HT1080 (cell line): ENCODE measurements around the gene SSR1. TPM values are rescaled to one million over a fixed set of nuclear protein-coding genes. Genes with fewer than 3 reads are reported as not detected.
"Not testable (repeated sequence)": the region's sequence is repeated elsewhere in the genome, so short reads cannot be mapped to it uniquely, and the experiment has no call there.

Experiments
- DNase-seq: peaks from one replicate; pipeline ENCODE4 v3.0.0-alpha.2; 2015; ENCODE audit warnings: low read depth
- polyA plus RNA-seq, 2 experiments: library from polyadenylated mRNA; depleted of rRNA; stranded (reverse); fragments of >200 nt; gene quantifications; 2 replicates each; pipeline ENCODE4 v1.2.3, GENCODE V29; 2015
- total RNA-seq: library from RNA; depleted of rRNA; stranded (reverse); fragments of >200 nt; shearing (Covaris generic); gene quantifications from 2 replicates; pipeline ENCODE4 v1.2.3, GENCODE V29; 2014; rRNA removed

SSR1 gene
- total RNA-seq = 78.3 and 85.1 TPM in 2 replicates
- polyA plus RNA-seq (2015; cell fraction: cytosol; rRNA removed) = 129 and 134 TPM in 2 replicates
- 126 and 142 TPM in 2 replicates for polyA plus RNA-seq (2015; cell fraction: nucleus; rRNA removed)

- DNase-seq = peak; percentile 96
Observed at GRCh38 chr6:7312616-7313504, at the start of gene SSR1. SSR1 (minus strand) TSS chr6:7313199; CDS start chr6:7313120, 79 bp downstream.

DNA sequence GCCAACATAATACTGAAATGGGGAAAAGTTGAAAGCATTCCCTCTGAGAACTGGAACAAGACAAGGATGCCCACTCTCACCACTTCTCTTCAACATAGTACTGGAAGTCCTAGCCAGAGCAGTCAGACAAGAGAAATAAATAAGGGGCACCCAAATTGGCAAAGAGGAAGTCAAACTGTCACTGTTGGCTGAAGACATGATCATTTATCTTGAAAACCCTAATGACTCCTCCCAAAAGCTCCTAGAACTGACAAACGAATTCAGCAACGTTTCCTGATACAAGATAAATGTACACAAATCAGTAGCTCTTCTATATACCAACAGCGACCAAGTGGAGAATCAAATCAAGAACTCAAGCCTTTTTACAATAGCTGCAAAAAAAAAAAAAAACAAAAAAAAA lies 38.9 kb upstream of the SSR1 start:
- DNase-seq = not testable (repeated sequence)

- not testable (repeated sequence) for DNase-seq
Observed at GRCh38 chr6:7350591-7350990, 37.6 kb upstream of the SSR1 start.

GRCh38 chr6:7347551-7347997 lies 34.6 kb upstream of the SSR1 start:
- peak; percentile 67 for DNase-seq

- not testable (repeated sequence) for DNase-seq
Observed at GRCh38 chr6:7344773-7345450, 31.9 kb upstream of the SSR1 start.

DNA sequence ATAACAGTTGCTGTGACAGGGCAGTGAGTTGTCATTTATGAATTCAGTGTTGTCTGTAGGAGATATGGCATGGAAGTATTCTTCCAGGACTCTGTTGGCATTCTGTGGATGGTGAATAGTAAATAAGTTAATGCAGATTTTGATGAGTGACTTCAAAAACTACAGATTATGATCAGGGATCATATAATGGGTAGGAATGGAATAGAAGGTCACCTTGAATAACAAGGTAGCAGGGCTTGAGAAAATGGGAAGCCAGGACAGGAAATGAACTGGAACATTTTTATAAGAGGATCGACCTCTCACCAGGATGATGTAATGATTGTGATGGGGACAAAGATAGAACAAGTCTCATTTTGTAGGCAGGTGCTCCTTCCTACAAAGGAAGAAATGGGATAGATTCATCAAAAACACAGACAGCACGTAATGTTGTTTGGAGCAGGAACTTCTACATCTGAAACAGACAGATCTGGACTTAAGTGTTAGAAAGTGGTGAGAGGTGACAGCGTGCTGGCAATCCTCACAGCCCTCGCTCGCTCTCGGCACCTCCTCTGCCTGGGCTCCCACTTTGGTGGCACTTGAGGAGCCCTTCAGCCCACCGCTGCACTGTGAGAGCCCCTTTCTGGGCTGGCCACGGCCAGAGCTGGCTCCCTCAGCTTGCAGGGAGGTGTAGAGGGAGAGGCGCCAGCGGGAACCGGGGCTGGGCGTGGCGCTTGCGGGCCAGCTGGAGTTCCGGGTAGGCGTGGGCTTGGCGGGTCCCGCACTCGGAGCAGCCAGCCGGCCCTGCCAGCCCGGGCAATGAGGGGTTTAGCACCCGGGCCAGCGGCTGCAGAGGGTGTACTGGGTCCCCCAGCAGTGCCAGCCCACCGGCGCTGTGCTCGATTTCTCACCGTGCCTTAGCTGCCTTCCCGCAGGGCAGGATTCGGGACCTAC lies 30.8 kb upstream of the SSR1 start:
- no peak for DNase-seq

DNA sequence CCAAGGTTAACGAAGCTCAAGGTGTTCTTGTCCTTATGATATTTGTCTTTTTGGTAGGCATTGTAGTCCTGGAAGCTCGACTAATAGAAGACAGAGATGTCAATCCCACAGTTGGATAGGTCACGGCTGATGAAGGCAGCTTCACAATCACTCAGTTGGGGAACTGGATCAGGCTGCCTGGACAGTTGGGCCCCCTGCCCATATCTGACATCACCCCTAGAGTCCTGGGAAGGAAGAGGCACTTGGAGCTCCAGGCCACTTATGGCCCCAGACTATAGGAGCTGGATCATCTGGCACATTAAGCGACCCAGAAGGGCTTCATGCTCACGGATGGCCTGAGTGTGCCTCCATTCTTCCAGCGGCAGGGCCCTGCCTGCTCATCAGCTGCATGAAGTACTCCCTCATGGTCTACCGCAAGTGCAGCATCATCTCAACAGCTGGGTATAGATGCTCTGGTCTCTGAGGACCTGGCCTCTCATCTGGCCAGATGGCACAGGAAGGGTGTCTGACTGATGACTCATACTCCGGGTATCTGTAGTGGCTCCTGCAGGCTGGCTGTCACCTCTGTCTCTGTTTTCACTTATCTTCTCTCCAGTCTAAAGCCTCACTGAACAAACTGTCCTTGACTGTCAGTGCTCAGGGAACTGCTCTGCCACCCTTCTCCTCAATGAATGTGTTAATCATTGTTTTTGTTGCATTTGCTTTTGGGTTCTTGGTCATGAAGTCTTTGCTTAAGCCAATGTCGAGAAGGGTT lies 29.2 kb upstream of the SSR1 start:
- DNase-seq = peak; percentile 24

- DNase-seq = no peak
Observed at GRCh38 chr6:7341271-7341670, 28.3 kb upstream of the SSR1 start.

DNA sequence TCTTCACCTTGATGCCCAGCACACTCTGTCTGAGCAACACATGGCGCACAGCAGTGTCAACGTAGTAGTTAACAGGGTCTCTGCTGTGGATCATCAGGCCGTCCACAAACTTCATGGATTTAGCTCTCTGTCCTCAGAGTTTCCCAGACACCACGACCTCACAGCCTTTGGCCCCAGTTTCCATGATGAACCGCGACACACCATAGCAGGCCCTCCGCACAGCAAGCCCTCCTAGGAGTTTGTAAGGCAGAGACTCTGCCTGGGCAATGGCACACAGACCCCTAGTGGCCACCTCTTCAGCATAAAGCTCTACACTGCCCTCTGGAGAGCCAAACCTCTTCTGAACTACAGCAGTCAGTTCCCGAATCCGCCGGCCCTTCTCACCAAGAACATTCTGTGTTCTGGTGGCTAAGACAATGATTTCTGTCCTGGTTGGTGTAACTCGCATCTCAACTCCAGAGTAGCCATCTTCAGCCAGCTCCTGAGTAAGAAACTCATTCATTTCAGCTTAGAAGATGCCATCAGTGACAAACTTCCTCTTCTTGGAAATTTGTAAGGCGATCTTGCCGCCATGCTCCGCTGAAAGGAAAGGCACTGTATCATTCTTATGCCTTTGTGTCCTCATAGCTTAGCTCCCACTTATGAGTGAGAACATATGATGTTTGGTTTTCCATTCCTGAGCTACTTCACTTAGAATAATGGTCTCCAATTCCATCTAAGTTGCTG lies 26.2 kb upstream of the SSR1 start:
- peak; percentile 48 for DNase-seq

DNA sequence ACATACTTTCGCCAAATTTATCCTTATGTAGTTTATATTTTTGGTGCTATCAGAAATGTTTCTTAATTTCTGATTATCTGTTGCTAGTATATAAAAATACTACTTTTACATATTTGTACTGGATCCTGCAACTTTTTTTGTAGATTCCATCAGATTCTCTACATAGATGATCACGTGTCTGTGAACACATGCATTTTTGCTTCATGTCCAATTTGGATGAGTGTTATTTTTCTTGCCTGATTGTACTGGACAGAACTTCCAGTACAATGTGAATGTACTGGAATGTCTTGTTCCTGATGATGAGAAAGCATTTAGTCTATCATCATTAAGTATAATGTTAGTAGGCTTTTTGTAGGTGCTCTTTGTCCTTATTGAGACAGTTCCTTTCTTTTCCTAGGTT lies 25.0 kb upstream of the SSR1 start:
- no peak for DNase-seq

- DNase-seq = no peak
Observed at GRCh38 chr6:7335519-7335918, 22.5 kb upstream of the SSR1 start.

- DNase-seq = no peak
Observed at GRCh38 chr6:7334685-7335084, 21.7 kb upstream of the SSR1 start.

- DNase-seq = no peak
Observed at GRCh38 chr6:7332090-7332745, 19.2 kb upstream of the SSR1 start.

DNA sequence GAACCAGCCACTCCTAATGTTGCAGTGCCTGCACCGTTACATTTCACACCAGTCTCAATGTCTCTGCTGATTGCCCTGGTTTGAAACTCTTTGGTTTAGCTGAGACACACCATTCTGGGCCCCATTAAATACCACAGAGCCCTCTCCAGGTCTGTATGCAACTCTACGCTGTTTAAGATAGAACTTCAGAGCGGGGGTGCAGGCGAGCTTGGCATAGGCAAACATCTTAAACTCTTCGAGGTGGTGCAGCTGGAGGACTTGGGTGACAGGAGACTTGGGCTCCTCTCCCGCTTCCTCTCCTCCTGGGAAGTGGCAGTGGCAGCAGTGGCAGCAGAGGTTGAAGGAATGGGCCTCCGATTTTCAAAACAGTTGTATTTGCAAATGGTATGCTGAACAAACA lies 18.5 kb upstream of the SSR1 start:
- DNase-seq = no peak

GRCh38 chr6:7328243-7328642 lies 15.2 kb upstream of the SSR1 start:
- DNase-seq = no peak

- no peak for DNase-seq
Observed at GRCh38 chr6:7325750-7326149, 12.8 kb upstream of the SSR1 start.

DNA sequence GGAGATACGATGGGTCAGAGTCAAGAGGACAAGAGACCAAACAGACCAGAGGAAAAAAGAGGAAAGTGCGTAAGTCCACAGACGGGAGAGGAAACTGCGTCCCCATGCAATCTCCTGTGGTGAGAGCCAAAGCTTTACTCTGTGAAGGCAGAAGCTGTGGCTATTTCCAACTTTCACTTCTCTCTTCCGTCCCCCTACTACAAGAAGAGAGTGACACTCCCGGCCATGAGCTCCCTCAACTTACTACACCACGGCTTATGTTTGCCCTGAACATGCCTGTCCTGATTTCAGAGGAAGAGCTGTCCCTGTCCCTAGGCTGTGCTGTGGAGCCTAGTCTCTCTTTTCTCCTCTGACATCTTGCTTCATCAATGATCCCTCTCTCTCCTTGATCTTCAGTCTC lies 11.5 kb upstream of the SSR1 start:
- DNase-seq = no peak

- DNase-seq = no peak
Observed at GRCh38 chr6:7323074-7323473, 10.1 kb upstream of the SSR1 start.

DNA sequence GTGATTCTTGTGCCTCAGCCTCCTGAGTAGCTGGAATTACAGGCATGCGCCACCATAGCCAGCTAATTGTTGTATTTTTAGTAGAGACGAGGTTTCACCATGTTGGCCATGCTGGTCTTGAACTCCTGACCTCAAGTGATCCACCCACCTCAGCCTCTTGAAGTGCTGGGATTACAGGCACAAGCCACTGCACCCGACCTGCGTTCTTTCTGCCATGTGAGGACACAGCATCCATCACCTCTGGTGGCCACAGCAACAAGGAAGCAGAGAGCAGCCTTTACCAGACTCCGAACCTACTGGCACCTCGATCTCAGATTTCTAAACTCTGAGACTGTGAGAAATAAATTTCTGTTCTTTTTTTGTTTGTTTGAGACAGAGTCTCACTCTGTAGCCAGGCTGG lies 8.9 kb upstream of the SSR1 start:
- not testable (repeated sequence) for DNase-seq
